CD4-positive, alpha-beta T cell treated with Interleukin-4 for 4 hours (primary cell): ENCODE measurements around the gene C19orf25.
"Not testable (repeated sequence)": the region's sequence is repeated elsewhere in the genome, so short reads cannot be mapped to it uniquely, and the experiment has no call there.

Experiments
- DNase-seq: peaks from one replicate; pipeline ENCODE4 v3.0.0-alpha.2; 2020

C19orf25 gene

DNA sequence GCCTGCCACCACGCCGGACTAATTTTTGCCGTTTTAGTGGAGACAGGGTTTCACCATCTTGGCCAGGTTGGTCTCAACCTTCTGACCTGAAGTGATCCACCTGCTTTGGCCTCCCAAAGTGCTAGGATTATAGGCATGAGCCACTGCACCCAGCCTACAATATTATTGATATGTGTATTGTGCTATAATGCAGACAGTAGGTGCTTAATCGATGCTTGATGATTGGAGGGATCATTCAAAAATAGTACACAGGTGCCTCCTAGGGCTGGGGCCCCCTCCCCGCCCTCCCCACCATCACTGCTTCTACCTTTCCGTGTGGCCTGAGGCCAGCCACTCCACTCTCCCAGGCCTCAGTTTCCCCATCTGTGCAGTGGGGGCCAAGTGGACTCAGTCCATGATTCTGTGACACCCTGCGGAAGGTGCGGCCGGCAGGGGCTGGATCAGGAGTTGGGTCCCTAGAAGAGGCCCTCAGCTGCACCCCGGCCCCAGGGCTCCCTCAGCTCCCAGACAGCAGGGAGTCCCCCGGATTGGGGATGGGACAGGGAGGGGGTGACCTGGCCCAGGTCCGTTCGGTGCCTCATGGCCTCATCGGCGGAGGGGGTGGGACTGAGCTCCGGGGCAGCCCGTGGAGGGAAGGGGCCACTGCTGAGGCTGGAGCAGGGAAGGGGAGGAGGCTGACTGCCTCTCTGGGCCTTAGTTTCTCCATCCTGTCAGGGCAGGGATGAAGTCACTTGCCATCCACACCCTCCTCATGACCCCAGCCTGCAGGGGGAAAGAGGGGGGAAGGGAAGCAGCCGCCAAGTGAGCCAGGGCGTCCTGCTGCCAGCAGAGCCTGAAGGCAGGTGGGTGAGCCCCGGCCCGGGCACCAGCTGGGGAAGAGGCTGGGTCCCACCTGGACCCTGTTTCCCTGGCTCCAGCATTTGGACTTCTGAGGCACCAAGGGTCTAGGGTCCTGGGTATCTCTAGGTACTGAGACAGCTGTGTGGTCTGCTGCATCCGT is 32.6 kb upstream of the C19orf25 start:
- DNase-seq = no peak

- DNase-seq = no peak
Observed at GRCh38 chr19:1510807-1511206, 31.8 kb upstream of the C19orf25 start.

DNA sequence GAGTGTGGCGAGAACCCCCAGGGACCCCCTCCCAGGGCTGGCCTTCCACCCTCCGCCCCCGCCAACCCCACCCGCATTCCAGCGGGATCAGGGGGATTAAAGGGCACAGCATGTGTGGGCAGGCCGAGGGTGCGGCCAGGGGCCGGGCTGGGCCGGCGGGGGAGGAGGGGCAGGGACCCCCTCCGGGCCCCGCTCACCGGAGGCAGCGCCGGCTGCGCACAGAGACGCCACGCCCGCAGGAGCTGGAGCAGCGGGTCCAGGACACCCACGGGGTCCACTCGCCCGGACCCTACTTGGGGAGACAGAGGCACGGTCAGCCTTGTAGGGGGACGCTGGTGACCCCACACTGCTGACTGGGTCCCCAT is 31.4 kb upstream of the C19orf25 start:
- DNase-seq = no peak

DNA sequence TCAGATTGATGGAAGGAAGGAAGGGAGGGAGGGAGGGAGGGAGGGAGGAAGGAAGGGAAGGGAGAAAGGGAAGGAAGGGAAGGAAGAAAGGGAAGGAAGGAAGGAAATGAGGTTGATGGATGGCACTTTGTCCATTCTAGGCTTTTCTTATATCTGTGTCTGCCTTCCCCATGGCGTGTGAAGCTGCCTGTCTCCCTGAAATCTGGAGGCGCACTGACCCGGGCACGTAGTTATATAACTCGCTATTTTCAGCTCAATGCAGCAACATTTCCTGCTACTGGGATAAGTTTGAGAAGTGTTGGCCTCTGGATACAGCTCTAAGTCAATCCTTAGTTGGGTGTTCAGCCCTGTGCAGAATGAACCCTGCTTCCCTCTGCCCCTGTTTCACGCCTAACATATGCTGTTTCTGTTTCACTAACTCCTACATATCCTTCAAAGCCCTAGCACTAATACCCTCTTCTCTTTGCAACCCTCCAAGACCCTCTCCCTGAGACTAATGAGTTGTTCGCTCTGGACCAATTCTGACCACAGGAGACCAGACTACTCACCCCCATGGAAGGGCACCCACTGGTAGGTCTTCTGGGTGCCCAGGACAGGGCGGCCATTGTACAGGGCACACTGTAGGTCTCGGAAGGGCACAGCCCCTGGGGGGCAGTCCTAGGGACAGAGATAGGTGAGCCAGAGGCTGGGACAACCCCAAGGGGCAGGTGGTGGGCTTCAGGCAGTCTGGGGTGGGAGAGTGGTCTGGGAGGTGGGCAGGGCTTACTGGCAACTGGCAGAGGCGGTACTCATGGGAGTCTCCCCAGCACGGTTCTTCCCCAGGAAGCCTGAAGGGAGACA is 30.8 kb upstream of the C19orf25 start:
- no peak for DNase-seq

DNA sequence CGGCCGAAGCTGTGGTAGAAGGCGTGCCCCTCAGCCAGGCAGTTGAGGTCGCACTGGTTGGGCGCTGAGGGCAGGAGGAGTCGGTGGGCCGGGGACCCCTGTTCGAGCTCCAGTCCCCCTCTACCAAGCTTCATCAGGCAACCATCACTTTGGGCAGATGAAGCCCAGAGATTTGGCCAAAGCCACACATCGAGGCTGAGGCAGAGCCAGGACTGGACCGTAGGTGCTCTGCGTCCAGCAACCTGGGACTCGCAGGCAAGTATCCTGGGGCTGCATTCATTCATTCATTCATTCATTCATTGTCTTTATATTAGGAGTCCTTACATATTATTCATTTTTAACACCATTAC is 29.5 kb upstream of the C19orf25 start:
- no peak for DNase-seq

DNA sequence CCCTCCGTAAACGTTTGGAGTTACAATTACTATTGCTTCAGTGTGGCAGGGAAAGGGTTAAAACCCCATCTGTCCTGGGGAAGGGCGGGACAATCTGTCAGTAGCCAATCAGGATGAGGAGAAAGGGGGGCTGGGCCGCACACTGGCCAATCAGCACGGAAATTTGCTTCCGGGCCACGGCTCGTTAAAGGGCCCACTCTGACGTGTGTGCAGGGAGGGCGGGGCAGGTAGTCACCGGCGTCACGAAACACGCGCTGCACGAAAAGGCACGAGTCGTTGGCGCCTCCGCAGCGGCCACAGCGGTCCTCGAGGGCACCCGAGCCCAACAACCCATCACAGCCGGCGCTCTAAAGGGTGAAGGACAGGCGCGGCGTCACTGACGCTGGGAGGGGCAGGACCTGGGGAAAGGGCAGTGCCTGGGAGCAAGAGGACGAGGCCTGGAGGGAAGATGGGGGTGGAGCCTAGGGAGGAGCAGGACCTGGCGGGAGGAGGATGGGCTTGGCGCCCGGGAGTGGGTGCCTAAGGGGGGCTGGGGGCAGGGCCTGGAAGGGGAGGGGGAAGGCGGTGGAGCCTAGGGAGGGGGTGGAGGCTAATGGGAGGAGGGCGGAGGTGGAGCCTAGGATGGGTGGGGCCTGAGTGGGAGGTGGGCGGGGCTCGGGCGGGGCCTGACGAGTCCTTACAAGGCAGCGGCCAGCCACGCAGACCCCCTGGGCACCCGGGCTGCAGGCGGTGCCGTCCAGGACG is 28.9 kb upstream of the C19orf25 start:
- DNase-seq = peak; percentile 93

DNA sequence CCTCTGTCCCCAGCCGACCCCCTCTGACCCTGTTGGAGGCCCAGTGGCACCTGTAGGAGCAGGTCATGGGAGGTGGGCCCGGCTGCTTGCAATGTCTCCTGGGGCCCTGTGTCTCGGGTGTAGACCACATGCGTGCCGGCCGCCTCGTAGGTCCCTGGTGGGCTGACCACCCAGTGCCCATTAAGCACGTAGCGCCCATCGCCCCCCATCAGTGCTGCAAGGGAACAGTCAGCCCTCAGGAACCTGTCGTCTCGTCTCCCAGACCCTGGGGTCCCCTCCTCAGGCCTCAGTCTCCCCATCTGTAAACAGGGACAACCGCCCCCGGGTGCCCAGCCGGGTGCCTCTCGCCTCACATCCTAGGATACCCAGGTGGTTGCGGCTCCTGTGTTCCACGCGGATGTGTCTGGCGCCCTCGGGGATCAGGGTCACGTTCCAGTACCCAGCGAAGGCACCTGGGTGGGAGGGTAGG is 28.2 kb upstream of the C19orf25 start:
- no peak for DNase-seq

- no peak for DNase-seq
Observed at GRCh38 chr19:1505991-1506881, 27.2 kb upstream of the C19orf25 start.

GRCh38 chr19:1505012-1505411 is 26.0 kb upstream of the C19orf25 start:
- DNase-seq = no peak

- no peak for DNase-seq
Observed at GRCh38 chr19:1503925-1504773, 25.1 kb upstream of the C19orf25 start.

DNA sequence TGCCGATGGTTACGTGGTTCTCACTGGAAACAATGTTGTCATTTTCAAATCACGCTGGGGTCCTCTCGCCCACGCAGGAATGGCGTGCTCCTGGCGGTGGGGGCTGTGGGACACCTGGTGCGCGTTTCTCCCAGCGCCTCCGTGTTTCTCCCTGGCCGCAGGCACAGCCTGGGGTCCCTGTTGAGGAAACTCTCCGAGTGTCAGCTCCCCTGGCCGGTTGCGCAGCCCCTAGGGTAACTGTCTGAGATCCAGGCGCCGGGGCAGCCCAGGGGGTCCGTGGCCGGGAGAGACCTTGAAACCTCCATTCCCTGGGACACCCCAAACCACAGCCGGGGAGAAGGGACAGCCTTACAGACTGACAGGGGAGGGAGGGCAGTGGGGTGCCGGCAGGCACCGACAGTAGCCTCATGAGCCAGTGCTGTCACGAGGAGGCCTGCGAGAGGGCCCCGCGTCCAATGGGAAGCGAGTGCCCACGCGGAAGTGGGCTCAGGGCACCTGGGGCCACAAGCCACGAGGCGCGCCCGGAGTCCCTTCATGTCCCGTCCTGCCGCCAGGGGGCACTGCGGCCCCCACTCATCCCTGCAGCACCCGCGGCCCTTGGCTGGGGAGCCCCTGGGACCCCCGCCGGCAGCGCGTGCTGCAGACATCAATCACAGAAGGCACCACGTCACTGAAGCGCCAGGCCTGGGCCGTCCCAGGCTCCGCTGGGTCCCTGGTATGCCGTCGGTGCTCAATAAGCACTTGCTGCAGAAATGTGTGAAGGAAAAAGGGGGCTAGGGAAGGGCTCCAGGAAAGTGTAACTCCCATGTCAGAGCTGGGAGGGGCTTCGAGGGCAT is 24.3 kb upstream of the C19orf25 start:
- peak; percentile 30 for DNase-seq

DNA sequence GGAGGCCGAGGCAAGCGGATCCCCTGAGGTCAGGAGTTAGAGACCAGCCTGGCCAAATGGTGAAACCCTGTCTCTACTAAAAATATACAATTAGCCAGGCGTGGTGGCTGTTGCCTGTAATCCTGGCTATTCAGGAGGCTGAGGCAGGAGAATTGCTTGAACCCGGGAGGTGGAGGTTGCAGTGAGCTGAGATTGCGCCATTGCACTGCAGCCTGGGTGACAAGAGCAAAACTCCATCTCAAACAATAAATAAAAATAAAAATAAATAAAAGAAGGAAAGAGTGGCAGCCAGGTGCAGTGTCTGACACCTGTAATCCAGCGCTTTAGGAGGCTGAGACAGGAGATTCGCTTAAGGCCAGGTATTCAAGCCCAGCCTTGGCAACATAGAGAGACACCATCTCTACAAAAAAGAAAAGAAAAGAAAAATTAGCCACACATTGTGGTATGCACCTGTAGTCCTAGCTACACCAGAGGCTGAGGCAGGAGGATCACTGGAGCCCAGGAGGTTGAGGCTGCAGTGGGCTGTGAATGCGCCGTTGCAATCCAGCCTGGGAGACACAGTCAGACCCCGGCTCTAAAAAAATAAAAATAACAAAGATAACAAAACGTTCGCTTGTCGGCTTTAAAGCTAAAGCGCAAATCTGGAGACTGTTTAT is 23.5 kb upstream of the C19orf25 start:
- DNase-seq = no peak

GRCh38 chr19:1501200-1501595 is 22.2 kb upstream of the C19orf25 start:
- no peak for DNase-seq

- DNase-seq = not testable (repeated sequence)
Observed at GRCh38 chr19:1499231-1499630, 20.2 kb upstream of the C19orf25 start.

- no peak for DNase-seq
Observed at GRCh38 chr19:1497578-1498235, 18.7 kb upstream of the C19orf25 start.

GRCh38 chr19:1496714-1497577 is 17.9 kb upstream of the C19orf25 start:
- no peak for DNase-seq

GRCh38 chr19:1495799-1496713 is 17.0 kb upstream of the C19orf25 start:
- DNase-seq = no peak
